OCI-LY1 (cell line): ENCODE measurements around the gene FSTL3.

Experiments used
- H2AFZ ChIP-seq: fragments of 200-600 bp; sonication (generic), shearing (Covaris generic); 2 replicates; pipeline ENCODE4 v1.6.0; 2014; ENCODE audit warnings: antibody characterized with exemption, mild to moderate bottlenecking, low read length
- H3F3A ChIP-seq: fragments of 200-600 bp; sonication (generic), shearing (Covaris generic); 2 replicates; pipeline ENCODE4 v1.6.0; 2014; ENCODE audit warnings: mild to moderate bottlenecking, antibody characterized with exemption, low read length, moderate library complexity; ENCODE audit not compliant: insufficient read depth
- H3K27ac ChIP-seq: fragments of 200-600 bp; sonication (generic); 2 replicates; pipeline ENCODE4 v1.5.1; 2014; ENCODE audit warnings: low read length, mixed run types, mild to moderate bottlenecking, low read depth; ENCODE audit not compliant: poor library complexity, severe bottlenecking
- H3K27me3 ChIP-seq: fragments of 200-600 bp; sonication (generic); 2 replicates; pipeline ENCODE4 v1.6.0; 2014; ENCODE audit warnings: antibody characterized with exemption, mild to moderate bottlenecking, low read length, moderate library complexity; ENCODE audit not compliant: insufficient read depth
- H3K36me3 ChIP-seq: fragments of 200-600 bp; sonication (generic); 2 replicates; pipeline ENCODE4 v1.6.1; 2014; ENCODE audit warnings: mild to moderate bottlenecking, antibody characterized with exemption, low read length, moderate library complexity, mixed read lengths; ENCODE audit not compliant: insufficient read depth
- H3K4me1 ChIP-seq: fragments of 200-600 bp; sonication (generic); 2 replicates; pipeline ENCODE4 v1.5.1; 2014; ENCODE audit warnings: mild to moderate bottlenecking, low read length, moderate library complexity; ENCODE audit not compliant: insufficient read depth, severe bottlenecking
- H3K4me2 ChIP-seq: fragments of 200-600 bp; sonication (generic), shearing (Covaris generic); 2 replicates; pipeline ENCODE4 v1.6.1; 2014; ENCODE audit warnings: low read length
- H3K4me3 ChIP-seq: fragments of 200-600 bp; sonication (generic); 2 replicates; pipeline ENCODE4 v1.5.1; 2014; ENCODE audit warnings: low read length, low read depth, mild to moderate bottlenecking, mixed read lengths; ENCODE audit not compliant: poor library complexity, severe bottlenecking
- H3K79me2 ChIP-seq: fragments of 200-600 bp; shearing (Covaris generic); 2 replicates; pipeline ENCODE4 v1.6.1; 2016; ENCODE audit warnings: mixed run types, low read length, mixed read lengths; ENCODE audit not compliant: insufficient read depth
- H3K9ac ChIP-seq: fragments of 200-600 bp; sonication (generic), shearing (Covaris generic); 2 replicates; pipeline ENCODE4 v1.6.1; 2014; ENCODE audit warnings: mild to moderate bottlenecking, low read length, mixed read lengths
- H3K9me2 ChIP-seq: fragments of 200-600 bp; sonication (generic), shearing (Covaris generic); 2 replicates; pipeline ENCODE4 v1.6.1; 2014; ENCODE audit warnings: low read depth, mild to moderate bottlenecking, low read length, mixed read lengths
- H3K9me3 ChIP-seq: fragments of 200-600 bp; shearing (Covaris generic); 2 replicates; pipeline ENCODE4 v1.6.1; 2014; ENCODE audit warnings: low read length, mixed read lengths
- H4K20me1 ChIP-seq: fragments of 200-600 bp; sonication (generic), shearing (Covaris generic); 2 replicates; pipeline ENCODE4 v1.6.0; 2016; ENCODE audit warnings: mild to moderate bottlenecking, low read length; ENCODE audit not compliant: insufficient read depth
- CTCF ChIP-seq: fragments of 200-600 bp; sonication (generic), shearing (Covaris generic); IDR thresholded peaks from 2 replicates; pipeline ENCODE4 v1.5.1; 2017; ENCODE audit warnings: mild to moderate bottlenecking, antibody characterized with exemption, low read length, moderate library complexity, mixed read lengths
- EZH2 ChIP-seq: fragments of 200-600 bp; sonication (generic), shearing (Covaris generic); IDR thresholded peaks from 2 replicates; pipeline ENCODE4 v1.8.0; 2017; ENCODE audit warnings: borderline replicate concordance, mixed run types, mild to moderate bottlenecking, antibody characterized with exemption, low read length, moderate library complexity, mixed read lengths

The FSTL3 gene

DNA sequence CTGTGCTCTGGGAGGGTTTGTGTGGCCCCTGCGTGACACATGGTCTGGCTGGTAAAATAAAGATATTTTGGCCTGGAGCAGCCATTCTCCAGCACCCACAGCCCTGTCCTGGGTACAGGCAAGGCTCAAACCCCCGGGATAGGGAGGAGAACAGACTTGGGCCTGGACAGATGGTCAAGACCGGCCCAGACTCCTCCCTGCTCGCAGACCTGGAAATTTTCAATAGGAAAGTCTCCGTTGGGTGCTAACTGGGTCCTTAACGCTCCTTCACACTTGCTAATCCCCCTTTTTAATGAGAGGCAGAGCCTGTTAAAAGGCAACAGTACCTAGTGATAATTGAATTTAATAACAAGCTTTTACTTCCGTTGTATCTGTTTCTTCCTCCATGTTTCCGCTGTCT, 35.1 kb downstream of the FSTL3 start:
- Histone ChIP-seq H3K4me2 (no peak overlapping the region), H3K9ac (no peak overlapping the region), H4K20me1 (no peaks in the 10 kb centered on the region), H3K4me1 (no peaks in the 10 kb centered on the region), H3K36me3 (no peaks in the 10 kb centered on the region), H2AFZ (no peak overlapping the region), H3K27me3 (peaks cover 14% of the 10 kb centered on the region; the same call in 1 of the 2 replicates), H3K4me3 (no peak overlapping the region), H3K9me3 (no peaks in the 10 kb centered on the region), H3K27ac (no peak overlapping the region), H3K9me2 (no peaks in the 10 kb centered on the region), H3F3A (no peaks in the 10 kb centered on the region), H3K79me2 (no peaks in the 10 kb centered on the region)
- no peak for TF ChIP-seq EZH2
- TF ChIP-seq CTCF = no peak

- H3F3A ChIP-seq = no peaks in the 10 kb centered on the region
- no peaks in the 10 kb centered on the region for H3K36me3 ChIP-seq
- no peak for TF ChIP-seq CTCF
- no peak for TF ChIP-seq EZH2
- no peaks in the 10 kb centered on the region for H3K9me3 ChIP-seq
- H3K79me2 ChIP-seq = no peaks in the 10 kb centered on the region
- no peak overlapping the region for H3K4me2 ChIP-seq
- no peak overlapping the region for H3K27ac ChIP-seq
- no peak overlapping the region for H3K9ac ChIP-seq
- no peaks in the 10 kb centered on the region for H3K4me1 ChIP-seq
- H2AFZ ChIP-seq = no peak overlapping the region
- no peak overlapping the region for H3K4me3 ChIP-seq
- peaks cover 21% of the 10 kb centered on the region; the same call in 1 of the 2 replicates for H3K27me3 ChIP-seq
- no peaks in the 10 kb centered on the region for H3K9me2 ChIP-seq
- no peaks in the 10 kb centered on the region for H4K20me1 ChIP-seq
These were observed 39.2 kb downstream of the FSTL3 start for GRCh38 chr19:715347-715746.

- no peaks in the 10 kb centered on the region for H3K79me2 ChIP-seq
- H3K4me3 ChIP-seq = no peak overlapping the region
- H3K9me2 ChIP-seq = no peaks in the 10 kb centered on the region
- H3K9me3 ChIP-seq = no peaks in the 10 kb centered on the region
- TF ChIP-seq EZH2 (no peak), CTCF (no peak)
- no peaks in the 10 kb centered on the region for H3K36me3 ChIP-seq
- no peak overlapping the region for H2AFZ ChIP-seq
- peaks cover 17% of the 10 kb centered on the region; the same call in 1 of the 2 replicates for H3K27me3 ChIP-seq
- no peaks in the 10 kb centered on the region for H4K20me1 ChIP-seq
- H3K9ac ChIP-seq = no peak overlapping the region
- H3K4me2 ChIP-seq = no peak overlapping the region
- H3K4me1 ChIP-seq = no peaks in the 10 kb centered on the region
- H3K27ac ChIP-seq = no peak overlapping the region
- H3F3A ChIP-seq = no peaks in the 10 kb centered on the region
These were observed 42.2 kb downstream of the FSTL3 start for GRCh38 chr19:718251-718951.
